ENCODE data around the gene WFDC1.

Gene WFDC1

GRCh38 chr16:84378099-84378498, 83.4 kb downstream of the WFDC1 start:
- no peak for DNase-seq (ENCODE audit: low read depth)

- DNase-seq (ENCODE audit: low read depth), result no peak
These were observed 83.9 kb downstream of the WFDC1 start for GRCh38 chr16:84378567-84378966.

DNA sequence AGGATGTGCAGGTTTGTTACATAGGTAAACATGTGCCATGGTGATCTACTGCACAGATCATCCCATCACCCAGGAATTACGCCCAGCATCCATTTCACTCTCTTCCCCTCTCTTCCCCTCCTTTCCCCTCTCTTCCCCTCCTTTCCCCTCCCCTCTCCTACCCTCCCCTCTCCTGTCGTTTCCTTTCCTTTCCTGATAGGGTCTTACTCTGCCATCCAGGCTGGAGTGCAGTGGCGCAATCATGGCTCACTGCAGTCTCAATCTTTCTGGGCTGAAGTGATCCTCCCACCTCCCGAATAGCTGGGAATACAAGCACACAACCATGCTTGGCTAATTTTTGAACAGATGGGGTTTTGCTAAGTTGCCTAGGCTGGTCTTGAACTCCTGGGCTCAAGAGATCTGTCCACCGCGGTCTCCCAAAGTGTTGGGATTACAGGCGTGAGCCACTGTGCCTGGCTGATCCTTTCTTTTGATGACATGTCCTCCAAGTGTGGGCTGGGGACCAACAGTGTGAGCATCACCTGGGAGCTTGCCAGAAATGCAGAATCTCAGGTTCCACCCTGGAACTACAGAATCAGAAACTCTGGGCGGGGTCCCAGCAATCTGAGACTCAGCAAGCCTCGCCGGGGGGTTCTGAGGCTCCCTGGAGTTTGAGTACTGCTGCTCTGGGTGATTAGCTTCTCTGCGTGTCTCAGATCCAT, 84.5 kb downstream of the WFDC1 start:
- DNase-seq (ENCODE audit: low read depth), result no peak
